Heart right ventricle (tissue), 16 donors: Measurements from ENCODE around the gene INO80C. TPM values are rescaled to one million over a fixed set of nuclear protein-coding genes. Genes with fewer than 3 reads are reported as not detected.

Source experiments
- ATAC-seq, 8 donors: fragments of 200-7000 bp; cut with Tn5 transposase; one replicate each; pipeline ENCODE4 v1.9.1; 2020; ENCODE audit warnings: mild to moderate bottlenecking in 8 of 8, moderate library complexity in 8 of 8, moderate number of reproducible peaks in 1 of 8
- DNase-seq, 2 donors: peaks; one replicate each; pipeline ENCODE4 v3.0.0-alpha.2; 2020
- H3K27ac ChIP-seq, 10 donors: fragments of 200-600 bp; sonication (generic) in 2 of 10; one replicate each; pipeline versions ENCODE4 v1.5.0 to v1.8.0; 2020 to 2022; ENCODE audit warnings: mild to moderate bottlenecking in 3 of 10
- H3K27me3 ChIP-seq, 7 donors: fragments of 200-600 bp; one replicate each; pipeline ENCODE4 v1.8.0; 2021 to 2022; ENCODE audit warnings: mild to moderate bottlenecking in 2 of 7
- H3K36me3 ChIP-seq, 9 donors: fragments of 200-600 bp; sonication (generic) in 1 of 9; one replicate each; pipeline versions ENCODE4 v1.5.0 to v1.8.0; 2020 to 2022; ENCODE audit warnings: mild to moderate bottlenecking in 2 of 9
- H3K4me1 ChIP-seq, 9 donors: fragments of 200-600 bp; sonication (generic) in 1 of 9; one replicate each; pipeline versions ENCODE4 v1.5.0 to v1.8.0; 2020 to 2022; ENCODE audit warnings: mild to moderate bottlenecking in 4 of 9
- H3K4me3 ChIP-seq, 10 donors: fragments of 200-600 bp; sonication (generic) in 2 of 10; one replicate each; pipeline versions ENCODE4 v1.5.0 to v1.8.0; 2020 to 2022; ENCODE audit warnings: mild to moderate bottlenecking in 7 of 10, moderate library complexity in 2 of 10
- H3K9me3 ChIP-seq, 11 donors: fragments of 200-600 bp in 10 of 11; sonication (generic) in 2 of 11; one replicate each; pipeline versions ENCODE4 v1.5.0 to v1.8.0; 2013 to 2022; ENCODE audit warnings: mild to moderate bottlenecking in 2 of 11, control low read depth in 1 of 11, moderate library complexity in 1 of 11
- CTCF ChIP-seq, 9 donors: fragments of 200-600 bp; sonication (generic) in 2 of 9; IDR thresholded peaks; one replicate each; pipeline versions ENCODE4 v1.5.0 to v1.8.0; 2021 to 2022; ENCODE audit warnings: antibody characterized with exemption in 9 of 9, mild to moderate bottlenecking in 5 of 9, moderate library complexity in 1 of 9
- WGBS, 2 donors: extraction: QIAGEN DNeasy Blood & Tissue Kit; methylation state at CpG; one replicate each; pipeline ENCODE4 v1.1.7; 2013; ENCODE audit warnings: inconsistent platforms in 1 of 2; 5-methylcytosine and 5-hydroxymethylcytosine counted together
- intact Hi-C, 10 donors: fragments of 100-400 bp; cut with DNase I; formaldehyde crosslinking; loops; one replicate each; pipeline versions ENCODE4 v1.11.1 to v1.14.2; 2022
- polyA plus RNA-seq, 2 donors: library from polyadenylated mRNA; stranded (reverse); fragments of 200-250 nt; gene quantifications; one replicate each; pipeline ENCODE4 v1.2.3, GENCODE V29; 2013
- total RNA-seq, 10 donors: library from RNA; stranded (reverse); fragmentation: NEBNext Ultra II Directional in 3 of 10; extraction: Animal tissue kit (Norgen Biotek cat#: 25700) in 3 of 10; gene quantifications; one replicate each; pipeline versions ENCODE4 v1.2.1 to v1.2.4, GENCODE V29; 2021 to 2023
- donor health status: Arrhythmogenic right ventricular cardiomyopathy.
- donor health status: ischemic (EF 13 %, LVEDD 7.1; RV severe dilation, severe dysfunction).
- donor health status: healthy with polysubstance abuse.
- donor health status: DM: no; HTN: yes; CAD: no.
- donor health status: DM: no; HTN: no; CAD: no.
- donor health status: ischemic (EF 25% LVEDD 6.9; RV normal size, moderate dysfunction).
- donor health status: ischemic (EF 25% LVEDD 5.7; RV mildly dilated, moderate dysfunction).
- donor health status: healthy.
- donor health status: DM: yes; HTN: yes; CAD: no.
- donor health status: Ischemic cardiomyopathy.
- donor health status: ischemic (EF 35%, LVEDD 5.7; RV mildly dilated, moderate dysfunction).
- donor health status: nonischemic (EF 11% LVEDD 7.7; RV severe dilation, severe dysfunction).
- donor health status: DM: yes; HTN: yes; CAD: no.
- donor health status: PGD.
- donor health status: ischemic (EF 29% LVEDD 5.4; RV normal size, mild dysfunction).
- donor health status: nonischemic (EF 23%, LVEDD 6.1; RV moderate dilation, normal function).

Gene INO80C
- total and polyA plus RNA-seq, 12 donors, result 17.3 to 28.4 (median 25.2) TPM

GRCh38 chr18:35485852-35486251, 11.9 kb downstream of the INO80C start:
- no peak for TF ChIP-seq CTCF (IDR thresholded peaks at IDR 0.05)
- Histone ChIP-seq H3K4me3 (no peak overlapping the region), H3K27me3 (no peaks in the 10 kb centered on the region), H3K27ac (no peak overlapping the region), H3K36me3 (no peaks in the 10 kb centered on the region), H3K9me3 (no peaks in the 10 kb centered on the region), H3K4me1 (peaks cover 0 to 20% (median 12%) of the 10 kb centered on the region in 9 donors)
- ATAC-seq (no peak), DNase-seq (no peak)
- intact Hi-C loops, result no loop called here
- WGBS, 2 donors, result 97 to 99% methylated on average over 1 of the region's 1 CpG

- no peak for ATAC-seq
Measured at GRCh38 chr18:35484034-35484433, 13.7 kb downstream of the INO80C start.

GRCh38 chr18:35481960-35482366, 15.8 kb downstream of the INO80C start:
- Histone ChIP-seq H3K36me3 (peaks cover 0 to 3% (median 0%) of the 10 kb centered on the region in 9 donors), H3K4me1 (peaks cover 0 to 29% (median 0%) of the 10 kb centered on the region in 9 donors), H3K27ac (no peak overlapping the region), H3K9me3 (no peaks in the 10 kb centered on the region), H3K4me3 (no peak overlapping the region), H3K27me3 (no peaks in the 10 kb centered on the region)
- 93 to 95% methylated on average over 5 of the region's 5 CpGs for WGBS, 2 donors
- DNase-seq (no peak), ATAC-seq (no peak)
- TF ChIP-seq CTCF (IDR thresholded peaks at IDR 0.05), result no peak
- intact Hi-C loops, result no loop called here

More at GRCh38 chr18:35484034-35484433, 13.7 kb downstream of the INO80C start:
- H3K36me3 ChIP-seq, result no peaks in the 10 kb centered on the region
- no peak overlapping the region for H3K27ac ChIP-seq
- intact Hi-C loops, result no loop called here
- TF ChIP-seq CTCF (IDR thresholded peaks at IDR 0.05), result no peak
- no peaks in the 10 kb centered on the region for H3K27me3 ChIP-seq
- no peak for DNase-seq
- no peak overlapping the region for H3K4me3 ChIP-seq
- H3K9me3 ChIP-seq, result no peaks in the 10 kb centered on the region
- H3K4me1 ChIP-seq, result peaks cover 0 to 9% (median 0%) of the 10 kb centered on the region in 9 donors

- Histone ChIP-seq H3K4me3 (no peak overlapping the region), H3K4me1 (peaks cover 0 to 22% (median 0%) of the 10 kb centered on the region in 9 donors), H3K36me3 (peaks cover 0 to 15% (median 0%) of the 10 kb centered on the region in 9 donors), H3K27me3 (no peaks in the 10 kb centered on the region), H3K9me3 (no peaks in the 10 kb centered on the region), H3K27ac (no peak overlapping the region)
- ATAC-seq (no peak), DNase-seq (no peak)
- intact Hi-C loops, result no loop called here
- WGBS, 2 donors, result 91 to 95% methylated on average over 1 of the region's 1 CpG
- TF ChIP-seq CTCF (IDR thresholded peaks at IDR 0.05), result no peak
Measured at GRCh38 chr18:35479911-35480586, 17.7 kb downstream of the INO80C start.
